ENCODE data around the gene TSPAN7. TPM values are rescaled to one million over a fixed set of nuclear protein-coding genes. Genes with fewer than 3 reads are reported as not detected.

Gene TSPAN7
- total RNA-seq, 1 donor from 2014 or later = 46.2 TPM

DNA sequence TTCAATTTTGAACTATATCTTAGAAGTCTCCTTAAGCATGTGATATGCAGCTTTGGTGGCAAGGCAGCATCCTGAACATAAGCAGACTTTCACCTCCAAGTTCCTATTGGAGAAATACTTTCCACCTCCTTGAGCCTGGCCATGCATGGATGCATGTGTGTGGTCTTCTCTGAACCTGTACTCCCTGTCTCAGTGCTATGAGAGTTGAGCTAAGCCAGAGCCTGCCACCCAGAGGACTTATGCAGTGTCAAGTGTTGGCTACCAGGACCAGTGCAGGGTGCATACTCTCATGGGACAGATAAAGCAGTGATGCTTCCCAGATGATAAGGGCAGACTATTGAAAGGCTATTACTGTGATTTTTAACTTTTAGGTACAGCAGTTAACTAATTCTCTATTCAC is 105.6 kb downstream of the TSPAN7 start:
- DNase-seq (ENCODE audit: low spot score) (no peak), ATAC-seq (no peak)
- intact Hi-C loops (cut with DNase I) = no loop called here

DNA sequence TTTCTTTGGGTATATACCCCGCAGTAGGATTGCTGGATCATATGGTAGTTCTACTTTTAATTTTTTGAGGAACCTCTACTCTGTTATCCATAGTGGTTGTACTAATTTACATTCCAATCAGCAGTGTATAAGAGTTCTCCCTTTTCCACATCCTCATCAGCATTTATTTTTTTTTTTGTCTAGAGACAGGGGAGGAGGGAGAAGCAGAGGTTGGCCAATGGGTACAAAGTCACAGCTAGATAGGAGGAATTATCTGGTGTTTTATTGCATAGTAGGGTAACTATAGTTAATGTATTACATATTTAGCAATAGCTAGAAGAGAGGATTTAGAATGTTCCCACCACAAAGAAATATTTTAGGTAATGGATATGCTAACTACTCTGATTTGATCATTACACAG is 107.4 kb downstream of the TSPAN7 start:
- ATAC-seq = no peak
- DNase-seq (ENCODE audit: low spot score) = no peak
- intact Hi-C loops (cut with DNase I) = no loop called here

- intact Hi-C loops (cut with DNase I) = no loop called here
These were observed 108.1 kb downstream of the TSPAN7 start for GRCh38 chrX:38669428-38669827.

GRCh38 chrX:38672646-38673045 is 111.3 kb downstream of the TSPAN7 start:
- DNase-seq (ENCODE audit: low spot score) (no peak), ATAC-seq (no peak)
- intact Hi-C loops (cut with DNase I) = no loop called here

More at GRCh38 chrX:38669428-38669827, 108.1 kb downstream of the TSPAN7 start:
- DNase-seq (ENCODE audit: low spot score) (no peak), ATAC-seq (no peak)

DNA sequence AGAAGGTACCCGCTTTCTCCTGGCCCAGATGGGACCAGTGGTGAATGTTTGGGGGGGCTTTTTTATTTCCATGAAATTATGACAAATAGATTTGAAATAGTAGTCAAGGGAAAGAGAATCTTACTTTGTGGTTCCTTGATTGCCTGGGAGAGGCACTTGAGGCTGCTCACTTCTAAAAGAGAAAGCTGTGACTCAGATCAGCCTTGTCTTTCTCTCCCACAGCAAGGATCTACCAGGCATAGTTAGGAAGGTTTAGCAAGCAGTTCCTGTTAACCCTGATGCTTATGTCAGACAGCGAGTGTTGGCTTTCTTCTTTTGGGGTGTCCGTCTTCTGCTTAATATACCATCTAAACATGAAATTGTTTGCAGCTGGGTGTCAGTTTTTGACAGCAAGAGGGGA is 114.5 kb downstream of the TSPAN7 start:
- ATAC-seq (no peak), DNase-seq (ENCODE audit: low spot score) (no peak)
- intact Hi-C loops (cut with DNase I) = no loop called here

GRCh38 chrX:38678183-38678582 is 116.8 kb downstream of the TSPAN7 start:
- no peak for DNase-seq (ENCODE audit: low spot score)
- no peak for ATAC-seq
- intact Hi-C loops (cut with DNase I) = no loop called here

DNA sequence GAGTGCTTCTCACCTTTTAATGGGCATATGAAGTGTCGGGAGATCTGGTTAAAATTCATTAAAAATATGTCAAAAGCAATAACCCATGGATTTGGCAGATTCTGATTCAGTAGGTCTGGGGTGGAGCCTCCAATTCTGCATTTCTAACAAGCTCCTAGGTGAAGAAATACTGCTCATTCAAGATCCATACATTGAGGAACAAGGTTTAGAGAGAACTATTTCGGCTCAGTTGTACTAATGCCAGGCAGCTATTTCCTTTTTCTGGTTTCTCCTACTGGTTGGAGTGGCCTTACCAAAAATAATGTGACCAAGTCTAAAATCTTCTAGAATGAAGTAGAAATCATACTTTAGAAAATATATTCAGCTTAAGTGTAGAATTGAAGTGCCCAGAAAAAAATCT is 117.5 kb downstream of the TSPAN7 start:
- intact Hi-C loops (cut with DNase I) = no loop called here
- ATAC-seq = no peak
- DNase-seq (ENCODE audit: low spot score) = no peak

DNA sequence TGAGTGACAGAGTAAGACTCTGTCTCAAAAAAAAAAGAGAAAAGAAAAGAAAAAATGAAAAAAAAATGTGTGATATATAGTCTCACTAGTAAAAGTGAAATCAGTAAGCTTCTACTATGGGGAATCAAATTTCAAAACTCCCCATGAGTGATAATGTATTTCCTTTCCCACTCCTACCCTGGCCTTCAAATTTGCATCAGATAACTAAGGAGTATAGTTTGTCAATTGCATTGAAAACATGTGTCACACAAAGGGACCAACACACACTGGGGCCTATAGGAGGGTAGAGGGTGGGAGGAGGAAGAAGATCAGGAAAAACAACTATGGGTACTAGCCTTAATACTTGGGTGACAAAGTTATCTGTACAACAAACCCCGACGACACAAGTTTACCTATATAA is 118.4 kb downstream of the TSPAN7 start:
- DNase-seq (ENCODE audit: low spot score) (no peak), ATAC-seq (no peak)
- intact Hi-C loops (cut with DNase I) = no loop called here

GRCh38 chrX:38682095-38682494 is 120.8 kb downstream of the TSPAN7 start:
- intact Hi-C loops (cut with DNase I) = no loop called here
- ATAC-seq = no peak
- no peak for DNase-seq (ENCODE audit: low spot score)

- ATAC-seq = no peak
- intact Hi-C loops (cut with DNase I) = no loop called here
These were observed 131.6 kb downstream of the TSPAN7 start for GRCh38 chrX:38692961-38693360.

DNA sequence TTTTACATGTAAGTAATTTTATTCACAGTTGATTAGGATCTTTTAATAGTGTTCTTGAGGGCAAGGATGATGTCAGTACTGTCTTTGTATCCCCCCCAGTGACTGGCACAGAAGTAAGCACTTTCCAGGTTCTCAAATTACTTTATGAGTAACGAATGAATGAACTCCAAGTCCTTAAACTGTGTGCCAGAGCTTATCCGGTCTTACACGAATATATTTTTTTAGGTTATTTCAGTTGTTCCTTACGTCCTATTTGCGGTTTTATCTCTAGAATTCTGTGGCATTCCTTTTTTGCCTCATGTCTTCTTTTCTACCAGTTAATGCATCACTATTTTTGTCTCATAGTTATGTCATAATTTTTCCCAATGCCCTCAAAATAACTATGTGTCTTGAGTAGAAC is 133.1 kb downstream of the TSPAN7 start:
- ATAC-seq = no peak
- intact Hi-C loops (cut with DNase I) = no loop called here
- DNase-seq (ENCODE audit: low spot score) = no peak

More at GRCh38 chrX:38692961-38693360, 131.6 kb downstream of the TSPAN7 start:
- no peak for DNase-seq (ENCODE audit: low spot score)

GRCh38 chrX:38697461-38697860 is 136.1 kb downstream of the TSPAN7 start:
- ATAC-seq (no peak), DNase-seq (ENCODE audit: low spot score) (no peak)
- intact Hi-C loops (cut with DNase I) = no loop called here

DNA sequence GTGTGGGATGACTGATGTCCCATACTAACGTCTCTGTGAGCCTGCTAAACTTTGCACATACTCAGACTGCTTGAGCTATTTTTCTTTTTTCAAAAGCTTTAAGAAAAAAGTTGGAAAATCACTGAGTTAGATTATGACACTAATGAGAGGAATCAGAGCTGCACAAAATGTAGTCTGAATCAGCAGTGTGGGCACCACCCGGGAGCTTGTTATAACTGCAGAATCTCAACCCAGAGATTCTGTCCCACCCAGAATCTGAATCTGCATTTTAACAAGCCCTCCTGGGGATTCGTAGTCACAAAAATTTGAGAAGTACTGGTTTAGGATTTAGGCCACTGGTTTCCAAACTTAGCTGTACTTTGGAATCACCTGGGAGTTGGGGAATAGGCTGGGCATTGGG is 137.8 kb downstream of the TSPAN7 start:
- intact Hi-C loops (cut with DNase I) = no loop called here

DNA sequence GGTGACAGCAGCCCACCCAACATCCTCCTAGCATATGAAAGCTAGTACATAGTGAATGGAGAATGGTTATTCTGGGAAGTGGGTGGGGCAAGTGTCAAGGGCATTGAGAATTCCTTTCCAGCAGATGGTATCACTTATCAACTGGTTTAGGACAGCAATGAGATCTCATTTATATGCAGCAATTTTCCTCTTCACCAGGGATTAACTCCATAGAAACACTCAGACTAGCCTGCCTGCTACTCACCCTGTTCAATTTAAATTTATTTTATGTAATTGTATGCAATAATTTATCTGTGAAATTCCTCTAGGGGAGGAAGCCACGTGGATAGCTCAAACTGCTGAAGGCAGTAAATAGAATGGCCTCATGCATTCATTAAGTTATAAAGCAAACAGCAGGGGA is 138.4 kb downstream of the TSPAN7 start:
- ATAC-seq (peak; percentile 75), DNase-seq (ENCODE audit: low spot score) (no peak)
- intact Hi-C loops (cut with DNase I) = loop anchor here (5.0 kb wide), 1 partner anchor 753 kb away; no protein-coding TSS in a partner anchor

More for the DNA sequence above, 137.8 kb downstream of the TSPAN7 start:
- no peak for DNase-seq (ENCODE audit: low spot score)
- ATAC-seq = no peak

DNA sequence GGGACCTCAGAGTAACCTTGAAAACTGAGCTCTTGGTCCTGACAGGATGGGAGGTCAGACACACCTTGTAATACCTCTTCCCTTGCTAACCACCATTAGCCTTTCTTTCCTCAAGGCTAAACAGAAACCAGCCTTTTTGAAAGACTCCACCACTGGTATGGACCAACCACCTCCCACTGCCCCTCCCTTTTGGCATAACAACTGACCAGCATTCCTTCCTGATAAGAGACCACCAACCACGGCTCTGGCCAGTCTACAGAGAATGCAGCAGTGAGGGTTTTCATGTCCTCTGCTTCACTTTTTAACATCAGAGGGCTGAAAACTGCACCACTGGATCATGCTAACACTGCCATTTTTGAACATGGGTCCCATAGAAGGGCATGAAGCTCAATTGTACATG is 139.7 kb downstream of the TSPAN7 start:
- no peak for ATAC-seq
- DNase-seq (ENCODE audit: low spot score) = no peak
- intact Hi-C loops (cut with DNase I) = loop anchor here (5.0 kb wide), 1 partner anchor 751 kb away; no protein-coding TSS in a partner anchor

DNA sequence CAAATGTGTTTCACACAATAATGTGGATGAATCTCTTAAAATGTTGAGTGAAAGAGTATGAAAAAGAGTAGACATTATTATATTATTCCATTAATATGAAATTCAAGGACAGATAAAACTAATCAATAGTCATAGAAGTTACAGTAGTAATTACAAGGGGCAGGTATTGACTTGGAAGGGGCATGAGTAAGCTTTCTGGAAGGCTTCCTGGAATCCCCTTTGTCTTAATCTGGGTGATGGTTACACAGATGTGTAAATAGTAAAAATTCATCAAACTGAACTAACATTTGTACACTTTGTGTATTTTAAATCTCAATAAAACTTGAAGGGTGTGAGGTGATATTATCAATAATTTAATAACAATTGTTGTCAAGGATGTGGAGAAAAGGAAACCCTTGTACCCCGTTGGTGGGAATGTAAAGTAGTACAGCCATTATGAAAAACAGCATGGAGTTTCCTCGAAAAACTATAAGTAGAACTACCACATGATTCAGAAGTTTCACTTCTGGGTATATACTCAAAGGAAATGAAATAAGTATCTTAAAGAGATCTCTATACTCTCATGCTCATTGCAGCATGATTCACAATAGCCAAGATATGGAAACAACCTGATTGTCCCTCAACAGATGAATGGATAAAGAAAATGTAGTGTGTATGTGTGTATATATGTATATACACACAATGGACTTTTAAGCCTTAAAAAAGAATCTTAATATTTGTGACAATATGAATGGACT is 143.0 kb downstream of the TSPAN7 start:
- DNase-seq (ENCODE audit: low spot score) = no peak
- intact Hi-C loops (cut with DNase I) = loop anchor here (5.0 kb wide), 1 partner anchor 748 kb away; no protein-coding TSS in a partner anchor
- no peak for ATAC-seq

DNA sequence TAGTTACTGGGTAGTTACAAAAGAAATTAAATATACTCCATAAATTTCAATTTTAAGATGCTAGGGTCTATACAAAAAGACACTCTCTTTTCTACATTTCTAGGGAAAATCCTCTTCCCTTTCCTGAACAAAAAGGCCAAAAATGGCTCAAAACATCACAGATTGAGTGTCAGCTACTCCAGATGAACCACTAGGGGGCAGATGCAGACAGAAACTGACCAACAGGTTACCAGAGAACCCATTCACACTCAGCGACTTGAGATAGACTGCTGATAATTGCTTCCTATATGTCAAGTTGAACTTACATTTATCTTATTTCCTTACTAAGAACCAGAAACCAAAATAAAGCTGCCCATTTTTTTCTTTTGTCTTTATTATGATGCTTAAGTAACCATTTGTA is 156.5 kb downstream of the TSPAN7 start:
- ATAC-seq (no peak), DNase-seq (ENCODE audit: low spot score) (no peak)
- intact Hi-C loops (cut with DNase I) = no loop called here

GRCh38 chrX:38718311-38718710 is 157.0 kb downstream of the TSPAN7 start:
- no peak for ATAC-seq
- intact Hi-C loops (cut with DNase I) = no loop called here
- DNase-seq (ENCODE audit: low spot score) = no peak

GRCh38 chrX:38726612-38727011 is 165.3 kb downstream of the TSPAN7 start:
- DNase-seq (ENCODE audit: low spot score) (no peak), ATAC-seq (peak; percentile 58)
- intact Hi-C loops (cut with DNase I) = no loop called here

DNA sequence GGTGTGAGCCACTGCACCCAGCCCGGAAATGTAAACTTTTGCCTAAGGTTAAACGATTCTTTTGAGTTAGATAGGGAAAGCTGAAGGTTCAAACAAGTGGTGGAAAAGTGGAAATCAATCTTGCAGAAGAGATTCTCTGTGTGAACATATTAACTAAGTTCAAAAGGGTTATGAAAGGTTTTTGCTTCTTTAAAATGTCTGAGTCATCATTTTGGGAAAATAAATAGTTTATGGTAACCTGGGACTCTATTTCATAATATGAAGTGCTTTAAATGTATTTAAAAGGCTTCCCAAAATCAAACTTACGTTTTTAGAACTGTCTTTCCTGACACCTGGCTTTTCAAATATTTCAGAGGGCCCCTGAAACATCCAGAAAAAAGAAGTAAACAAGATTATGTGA is 166.3 kb downstream of the TSPAN7 start:
- intact Hi-C loops (cut with DNase I) = no loop called here
- ATAC-seq = no peak
- no peak for DNase-seq (ENCODE audit: low spot score)

- no peak for ATAC-seq
- DNase-seq (ENCODE audit: low spot score) = no peak
- intact Hi-C loops (cut with DNase I) = no loop called here
These were observed 171.5 kb downstream of the TSPAN7 start for GRCh38 chrX:38732866-38733265.
